Keratinocyte (primary cell): ENCODE results near the gene CACFD1. TPM values are rescaled to one million over a fixed set of nuclear protein-coding genes. Genes with fewer than 3 reads are reported as not detected.

Experiments used
- DNase-seq: peaks from one replicate; pipeline ENCODE4 v3.0.0-alpha.2; 2011; ENCODE audit warnings: low read depth, missing footprints, low spot score
- FAIRE-seq: peaks from 2 replicates; lab custom pipeline; 2011; peaks lifted over from hg19 to GRCh38; lab: Jason Lieb, UNC
- H2AFZ ChIP-seq: 2 replicates; pipeline ENCODE4 v1.6.0; 2012; ENCODE audit warnings: low read length, control low read depth, inconsistent platforms; ENCODE audit not compliant: control insufficient read depth
- H3K27ac ChIP-seq: 2 replicates; pipeline ENCODE4 v1.5.1; 2011; ENCODE audit warnings: low read length; ENCODE audit not compliant: control insufficient read depth, insufficient read depth
- H3K27me3 ChIP-seq: 3 replicates; pipeline ENCODE4 v1.6.0; 2011; ENCODE audit warnings: low read length; ENCODE audit not compliant: control insufficient read depth, insufficient read depth; ENCODE audit errors: extremely low read depth
- H3K36me3 ChIP-seq, 2 experiments: 2 replicates in 1 of 2; 3 replicates in 1 of 2; pipeline ENCODE4 v1.5.1; 2011; ENCODE audit warnings: low read length in 2 of 2, mild to moderate bottlenecking in 1 of 2; ENCODE audit not compliant: control insufficient read depth in 2 of 2, insufficient read depth in 2 of 2; ENCODE audit errors: extremely low read depth in 1 of 2
- H3K4me1 ChIP-seq: 3 replicates; pipeline ENCODE4 v1.5.1; 2011; ENCODE audit warnings: low read length; ENCODE audit not compliant: control insufficient read depth, insufficient read depth; ENCODE audit errors: extremely low read depth
- H3K4me2 ChIP-seq: 3 replicates; pipeline ENCODE4 v1.6.0; 2011; ENCODE audit warnings: low read depth, low read length; ENCODE audit not compliant: control insufficient read depth, insufficient read depth; ENCODE audit errors: extremely low read depth
- H3K4me3 ChIP-seq, 3 experiments: fragments of 200-600 bp in 1 of 3; sonication (generic) in 1 of 3; 2 replicates in 2 of 3; 3 replicates in 1 of 3; pipeline ENCODE4 v1.5.1; 2011 to 2016; ENCODE audit warnings: low read length in 3 of 3, mild to moderate bottlenecking in 3 of 3, control low read depth in 2 of 3, inconsistent platforms in 1 of 3, low read depth in 1 of 3, mixed read lengths in 1 of 3, mixed run types in 1 of 3, moderate library complexity in 1 of 3; ENCODE audit not compliant: control insufficient read depth in 2 of 3, insufficient read depth in 2 of 3; ENCODE audit errors: extremely low read depth in 1 of 3
- H3K79me2 ChIP-seq: 2 replicates; pipeline ENCODE4 v1.6.0; 2012; ENCODE audit warnings: low read length; ENCODE audit not compliant: control insufficient read depth, insufficient read depth
- H3K9ac ChIP-seq: 3 replicates; pipeline ENCODE4 v1.6.0; 2011; ENCODE audit warnings: low read length; ENCODE audit not compliant: control insufficient read depth, insufficient read depth; ENCODE audit errors: extremely low read depth
- H3K9me1 ChIP-seq: 3 replicates; pipeline ENCODE4 v1.6.0; 2011; ENCODE audit warnings: low read length; ENCODE audit not compliant: control insufficient read depth, insufficient read depth; ENCODE audit errors: extremely low read depth
- H3K9me3 ChIP-seq: 2 replicates; pipeline ENCODE4 v1.5.1; 2012; ENCODE audit warnings: low read depth, low read length; ENCODE audit not compliant: control insufficient read depth
- H4K20me1 ChIP-seq: 3 replicates; pipeline ENCODE4 v1.6.0; 2011; ENCODE audit warnings: low read length; ENCODE audit not compliant: control insufficient read depth, insufficient read depth; ENCODE audit errors: extremely low read depth
- CTCF ChIP-seq, 3 experiments: IDR thresholded peaks in 1 of 3; conservative IDR thresholded peaks in 1 of 3; optimal IDR thresholded peaks in 1 of 3; 2 replicates in 2 of 3; 3 replicates in 1 of 3; pipeline versions ENCODE3 to v1.5.1; 2011; ENCODE audit warnings: low read length in 3 of 3, mild to moderate bottlenecking in 3 of 3, moderate library complexity in 2 of 3, control low read depth in 1 of 3, inconsistent platforms in 1 of 3; ENCODE audit not compliant: insufficient read depth in 2 of 3; ENCODE audit errors: extremely low read depth in 1 of 3
- EZH2 ChIP-seq: IDR thresholded peaks from one replicate; pipeline ENCODE4 v1.6.1; 2012; ENCODE audit warnings: inconsistent platforms, mild to moderate bottlenecking, low read length, moderate library complexity
- dilution Hi-C: fragments of 300-500 bp; cut with MboI; formaldehyde crosslinking; loops from one replicate; pipeline ENCODE4 v1.7.0; 2020; ENCODE audit warnings: low sequenced_read_pairs; ENCODE audit not compliant: extremely low pct_ligation_motif_present
- polyA plus RNA-seq, 5 experiments: library from polyadenylated mRNA; depleted of rRNA in 3 of 5; stranded (reverse) in 3 of 5; stranded (forward) in 1 of 5; unstranded in 1 of 5; fragments of >200 nt; gene quantifications; 1 replicate in 1 of 5; 2 replicates in 3 of 5; 3 replicates in 1 of 5; pipeline versions ENCODE4 v1.2.1 to v1.2.3, GENCODE V29; 2011 to 2012; ENCODE audit warnings: missing spikeins in 2 of 5, low read depth in 1 of 5, low replicate concordance in 1 of 5

The CACFD1 gene
- polyA plus RNA-seq, 1 donor (not counting 4 experiments of a cell fraction or from before 2014, with no cell fraction given): 3.4 TPM

- no peak overlapping the region for H3K27ac ChIP-seq
- no peaks in the 10 kb centered on the region for H3K9me3 ChIP-seq
- FAIRE-seq (no peak), DNase-seq (no peak)
- H4K20me1 ChIP-seq: no peaks in the 10 kb centered on the region
- H3K79me2 ChIP-seq: no peaks in the 10 kb centered on the region
- H3K4me3 ChIP-seq: no peak overlapping the region
- no peaks in the 10 kb centered on the region for H3K36me3 ChIP-seq
- dilution Hi-C loops: no loop called here
- TF ChIP-seq CTCF (optimal IDR thresholded peaks at IDR 0.05 in 1 of 3, IDR thresholded peaks at IDR 0.05 in 1 of 3, conservative IDR thresholded peaks at IDR 0.05 in 1 of 3; ENCODE audit: extremely low read depth in 1 of 3, insufficient read depth in 2 of 3, low read length in 3 of 3) (no peak), EZH2 (no peak)
- H3K27me3 ChIP-seq: peaks cover 19% of the 10 kb centered on the region
- no peak overlapping the region for H3K9ac ChIP-seq
- H3K4me1 ChIP-seq: no peaks in the 10 kb centered on the region
- no peak overlapping the region for H3K4me2 ChIP-seq
- no peak overlapping the region for H2AFZ ChIP-seq
- H3K9me1 ChIP-seq: no peaks in the 10 kb centered on the region
Observed at GRCh38 chr9:133425049-133425632, 34.6 kb upstream of the CACFD1 start.

GRCh38 chr9:133426011-133426410, 33.8 kb upstream of the CACFD1 start:
- Histone ChIP-seq H3K36me3 (no peaks in the 10 kb centered on the region), H2AFZ (no peak overlapping the region), H3K79me2 (no peaks in the 10 kb centered on the region), H4K20me1 (no peaks in the 10 kb centered on the region), H3K4me2 (no peak overlapping the region), H3K4me3 (no peak overlapping the region), H3K4me1 (no peaks in the 10 kb centered on the region), H3K27me3 (peaks cover 19% of the 10 kb centered on the region), H3K9me3 (no peaks in the 10 kb centered on the region), H3K9ac (no peak overlapping the region), H3K9me1 (no peaks in the 10 kb centered on the region), H3K27ac (no peak overlapping the region)
- dilution Hi-C loops: no loop called here
- TF ChIP-seq EZH2 (no peak), CTCF (optimal IDR thresholded peaks at IDR 0.05 in 1 of 3, IDR thresholded peaks at IDR 0.05 in 1 of 3, conservative IDR thresholded peaks at IDR 0.05 in 1 of 3; ENCODE audit: extremely low read depth in 1 of 3, insufficient read depth in 2 of 3, low read length in 3 of 3) (no peak)
- DNase-seq: no peak
- no peak for FAIRE-seq
